Panc1 (cell line): ENCODE results near the gene ITK. TPM values are rescaled to one million over a fixed set of nuclear protein-coding genes. Genes with fewer than 3 reads are reported as not detected.

Experiments
- ATAC-seq: fragments of 200-7000 bp; cut with Tn5 transposase; 2 replicates; pipeline ENCODE4 v1.9.1; 2020; ENCODE audit warnings: mild to moderate bottlenecking, moderate library complexity
- BruUV-seq: library from RNA; stranded (reverse); fragments of 400-500 nt; replicated peaks from 2 replicates; lab custom pipeline; 2021; lab: Mats Ljungman, UMichigan
- CTCF ChIA-PET: fragments of 300-600 bp; sonication (Branson Sonifier 250); formaldehyde crosslinking; loops from one replicate; lab custom pipeline; 2022; ENCODE audit warnings: antibody characterized with exemption; lab: Charles Lee
- POLR2A ChIA-PET: fragments of 300-600 bp; sonication (Branson Sonifier 250); formaldehyde crosslinking; loops from one replicate; lab custom pipeline; 2022; ENCODE audit warnings: antibody characterized with exemption; lab: Charles Lee
- DNase-seq: peaks from one replicate; pipeline ENCODE4 v3.0.0-alpha.2; 2010; ENCODE audit warnings: low read depth, low spot score
- H3K27ac ChIP-seq: 2 replicates; pipeline ENCODE4 v1.5.1; 2011; ENCODE audit warnings: mild to moderate bottlenecking, low read length, inconsistent platforms
- H3K27me3 ChIP-seq: fragments of 200-500 bp; sonication (Bioruptor generic); 2 replicates; pipeline ENCODE4 v1.6.0; 2014; ENCODE audit warnings: low read length, inconsistent platforms; ENCODE audit not compliant: control insufficient read depth, insufficient read depth
- H3K36me3 ChIP-seq: fragments of 200-500 bp; sonication (Bioruptor generic); 2 replicates; pipeline ENCODE4 v1.5.1; 2014; ENCODE audit warnings: inconsistent platforms, mild to moderate bottlenecking, low read length, moderate library complexity; ENCODE audit not compliant: control insufficient read depth, insufficient read depth
- H3K4me1 ChIP-seq: 2 replicates; pipeline ENCODE4 v1.5.1; 2011; ENCODE audit warnings: inconsistent platforms, mild to moderate bottlenecking, low read length, moderate library complexity; ENCODE audit not compliant: control insufficient read depth, insufficient read depth
- H3K4me3 ChIP-seq, 2 experiments: 2 replicates each; pipeline ENCODE4 v1.5.1; 2011 to 2012; ENCODE audit warnings: low read depth in 2 of 2, low read length in 2 of 2, mild to moderate bottlenecking in 2 of 2, inconsistent platforms in 1 of 2, moderate library complexity in 1 of 2
- H3K9me3 ChIP-seq: fragments of 200-500 bp; sonication (Bioruptor generic); 2 replicates; pipeline ENCODE4 v1.5.1; 2014; ENCODE audit warnings: low read depth, mild to moderate bottlenecking, inconsistent platforms, low read length, moderate library complexity; ENCODE audit not compliant: control insufficient read depth, insufficient read depth
- POLR2AphosphoS5 ChIP-seq: IDR thresholded peaks from 2 replicates; pipeline ENCODE4 v1.6.1; 2012; ENCODE audit warnings: mild to moderate bottlenecking, low read depth, low read length, moderate library complexity
- SIN3A ChIP-seq: IDR thresholded peaks from 2 replicates; pipeline ENCODE4 v1.6.1; 2012; ENCODE audit warnings: low read depth, mild to moderate bottlenecking, low read length, moderate library complexity, borderline replicate concordance; ENCODE audit not compliant: insufficient read depth
- TCF7L2 ChIP-seq: IDR thresholded peaks from 2 replicates; pipeline ENCODE4 v1.6.1; 2011; ENCODE audit warnings: mild to moderate bottlenecking, low read depth, low read length, inconsistent platforms
- in situ Hi-C: cut with HindIII; loops from 2 replicates; pipeline ENCODE4 v1.10.0; 2016; ENCODE audit warnings: low sequenced_read_pairs, low pct_unique_long_range_greater_than_20kb
- intact Hi-C: fragments of 100-400 bp; cut with micrococcal nuclease; formaldehyde crosslinking; loops from one replicate; pipeline ENCODE4 v1.10.0; 2022; ENCODE audit not compliant: unreplicated experiment
- total RNA-seq: library from RNA; stranded (reverse); gene quantifications from one replicate; pipeline ENCODE4 v1.2.1, GENCODE V29; 2021; ENCODE audit not compliant: unreplicated experiment
- TF ChIP-seq, protein P1 (sequence below), 2 experiments: IDR thresholded peaks; 2 replicates each; pipeline ENCODE4 v1.6.1; 2011 to 2012; ENCODE audit warnings: low read depth in 2 of 2, control low read depth in 1 of 2, low read length in 1 of 2, mild to moderate bottlenecking in 1 of 2, moderate library complexity in 1 of 2; ENCODE audit not compliant: insufficient read depth in 1 of 2
- TF ChIP-seq, protein P2 (sequence below): fragments of 450-650 bp; IDR thresholded peaks from 2 replicates; pipeline ENCODE4 v1.5.1; 2017; ENCODE audit warnings: mild to moderate bottlenecking

The ITK gene
- total RNA-seq, 1 experiment from 2014 or later = 0.26 TPM

DNA sequence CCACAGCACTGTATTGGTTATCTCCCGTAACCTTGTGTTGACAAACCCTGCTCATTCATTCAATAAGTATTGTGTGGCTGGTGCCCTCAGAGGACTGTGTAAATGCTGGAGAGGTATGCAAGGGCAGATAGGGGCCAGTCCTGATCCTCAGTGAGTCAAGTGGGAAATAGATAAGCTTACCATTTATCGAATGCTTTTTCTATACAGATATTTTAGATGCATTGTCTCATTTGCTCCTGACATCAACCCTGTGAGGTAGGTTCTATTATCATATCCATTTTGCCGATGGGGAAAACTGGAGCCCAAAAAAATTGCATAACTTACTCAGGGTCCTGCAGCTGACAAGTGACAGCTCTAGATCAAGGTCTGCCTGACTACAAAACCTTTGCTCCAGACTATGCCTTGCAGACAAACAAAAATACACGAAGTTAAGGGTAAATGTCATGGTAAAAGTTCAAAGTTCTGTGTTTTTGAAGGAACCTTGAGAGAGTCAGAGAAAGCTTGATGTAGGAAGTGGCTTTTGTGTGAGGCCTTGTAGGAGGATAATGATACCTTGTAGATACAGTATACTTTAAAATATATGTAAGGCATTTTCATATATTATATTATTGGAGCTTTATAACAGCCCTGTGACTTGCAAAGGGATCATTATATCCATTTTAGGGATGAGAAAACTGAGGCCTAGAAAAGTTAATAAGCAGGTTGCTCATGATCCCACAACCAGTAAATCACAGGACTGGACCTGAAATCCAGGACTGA lies 107.9 kb downstream of the ITK start:
- Histone ChIP-seq H3K36me3 (no peaks in the 10 kb centered on the region), H3K27me3 (peaks cover 2% of the 10 kb centered on the region), H3K4me3 (no peak overlapping the region), H3K4me1 (no peaks in the 10 kb centered on the region), H3K9me3 (no peaks in the 10 kb centered on the region), H3K27ac (no peak overlapping the region)
- ATAC-seq = no peak
- TF ChIP-seq SIN3A = no peak
- TF ChIP-seq, protein P1, sequence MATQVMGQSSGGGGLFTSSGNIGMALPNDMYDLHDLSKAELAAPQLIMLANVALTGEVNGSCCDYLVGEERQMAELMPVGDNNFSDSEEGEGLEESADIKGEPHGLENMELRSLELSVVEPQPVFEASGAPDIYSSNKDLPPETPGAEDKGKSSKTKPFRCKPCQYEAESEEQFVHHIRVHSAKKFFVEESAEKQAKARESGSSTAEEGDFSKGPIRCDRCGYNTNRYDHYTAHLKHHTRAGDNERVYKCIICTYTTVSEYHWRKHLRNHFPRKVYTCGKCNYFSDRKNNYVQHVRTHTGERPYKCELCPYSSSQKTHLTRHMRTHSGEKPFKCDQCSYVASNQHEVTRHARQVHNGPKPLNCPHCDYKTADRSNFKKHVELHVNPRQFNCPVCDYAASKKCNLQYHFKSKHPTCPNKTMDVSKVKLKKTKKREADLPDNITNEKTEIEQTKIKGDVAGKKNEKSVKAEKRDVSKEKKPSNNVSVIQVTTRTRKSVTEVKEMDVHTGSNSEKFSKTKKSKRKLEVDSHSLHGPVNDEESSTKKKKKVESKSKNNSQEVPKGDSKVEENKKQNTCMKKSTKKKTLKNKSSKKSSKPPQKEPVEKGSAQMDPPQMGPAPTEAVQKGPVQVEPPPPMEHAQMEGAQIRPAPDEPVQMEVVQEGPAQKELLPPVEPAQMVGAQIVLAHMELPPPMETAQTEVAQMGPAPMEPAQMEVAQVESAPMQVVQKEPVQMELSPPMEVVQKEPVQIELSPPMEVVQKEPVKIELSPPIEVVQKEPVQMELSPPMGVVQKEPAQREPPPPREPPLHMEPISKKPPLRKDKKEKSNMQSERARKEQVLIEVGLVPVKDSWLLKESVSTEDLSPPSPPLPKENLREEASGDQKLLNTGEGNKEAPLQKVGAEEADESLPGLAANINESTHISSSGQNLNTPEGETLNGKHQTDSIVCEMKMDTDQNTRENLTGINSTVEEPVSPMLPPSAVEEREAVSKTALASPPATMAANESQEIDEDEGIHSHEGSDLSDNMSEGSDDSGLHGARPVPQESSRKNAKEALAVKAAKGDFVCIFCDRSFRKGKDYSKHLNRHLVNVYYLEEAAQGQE (IDR thresholded peaks at IDR 0.05; ENCODE audit: insufficient read depth in 1 of 2, low read depth in 2 of 2, low read length in 1 of 2) = no peak
- no peak for TF ChIP-seq POLR2AphosphoS5
- TF ChIP-seq, protein P2, sequence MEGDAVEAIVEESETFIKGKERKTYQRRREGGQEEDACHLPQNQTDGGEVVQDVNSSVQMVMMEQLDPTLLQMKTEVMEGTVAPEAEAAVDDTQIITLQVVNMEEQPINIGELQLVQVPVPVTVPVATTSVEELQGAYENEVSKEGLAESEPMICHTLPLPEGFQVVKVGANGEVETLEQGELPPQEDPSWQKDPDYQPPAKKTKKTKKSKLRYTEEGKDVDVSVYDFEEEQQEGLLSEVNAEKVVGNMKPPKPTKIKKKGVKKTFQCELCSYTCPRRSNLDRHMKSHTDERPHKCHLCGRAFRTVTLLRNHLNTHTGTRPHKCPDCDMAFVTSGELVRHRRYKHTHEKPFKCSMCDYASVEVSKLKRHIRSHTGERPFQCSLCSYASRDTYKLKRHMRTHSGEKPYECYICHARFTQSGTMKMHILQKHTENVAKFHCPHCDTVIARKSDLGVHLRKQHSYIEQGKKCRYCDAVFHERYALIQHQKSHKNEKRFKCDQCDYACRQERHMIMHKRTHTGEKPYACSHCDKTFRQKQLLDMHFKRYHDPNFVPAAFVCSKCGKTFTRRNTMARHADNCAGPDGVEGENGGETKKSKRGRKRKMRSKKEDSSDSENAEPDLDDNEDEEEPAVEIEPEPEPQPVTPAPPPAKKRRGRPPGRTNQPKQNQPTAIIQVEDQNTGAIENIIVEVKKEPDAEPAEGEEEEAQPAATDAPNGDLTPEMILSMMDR = no peak
- no peak for TF ChIP-seq TCF7L2
- in situ Hi-C loops (no loop called here), intact Hi-C loops (no loop called here)
- DNase-seq = no peak
- ChIA-PET CTCF (no interaction called here), POLR2A (no interaction called here)
- BruUV-seq = no TSS peak

DNA sequence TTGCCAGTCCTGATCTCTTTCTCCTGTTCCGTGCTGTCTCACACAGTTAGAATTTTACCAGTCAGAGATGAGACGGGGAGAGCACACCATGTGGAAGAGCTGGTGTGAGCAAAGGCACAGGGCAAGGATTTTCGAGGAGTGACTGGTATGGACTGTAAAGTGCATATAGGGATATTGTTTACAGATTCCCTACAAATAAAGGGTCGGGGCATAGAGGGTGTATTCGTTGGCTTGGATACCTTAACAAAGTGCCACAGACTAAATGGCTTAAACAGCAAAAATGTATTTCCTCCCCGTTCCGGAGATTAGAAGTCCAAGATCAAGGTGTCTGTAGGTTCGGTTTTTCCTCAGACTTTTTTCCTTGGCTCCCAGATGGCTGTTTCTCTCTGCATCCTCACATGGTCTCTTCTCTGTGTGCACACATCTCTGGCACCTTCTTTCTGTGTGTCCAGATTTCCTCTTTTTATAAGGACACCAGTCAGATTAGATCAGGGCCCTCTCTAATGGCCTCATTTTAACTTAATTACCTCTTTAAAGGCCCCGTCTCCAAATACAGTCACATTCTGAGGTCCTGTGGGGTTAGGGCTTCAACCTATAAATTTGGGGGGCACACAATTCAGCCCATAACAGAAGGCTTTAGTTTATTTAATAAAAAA lies 108.7 kb downstream of the ITK start:
- Histone ChIP-seq H3K9me3 (no peaks in the 10 kb centered on the region), H3K4me3 (no peak overlapping the region), H3K36me3 (no peaks in the 10 kb centered on the region), H3K4me1 (no peaks in the 10 kb centered on the region), H3K27me3 (peaks cover 2% of the 10 kb centered on the region), H3K27ac (no peak overlapping the region)
- CTCF ChIA-PET = no interaction called here
- intact Hi-C loops = no loop called here
- no peak for DNase-seq
- TF ChIP-seq, protein P2 = no peak
- no peak for TF ChIP-seq POLR2AphosphoS5
- TF ChIP-seq SIN3A = no peak
- TF ChIP-seq, protein P1 (IDR thresholded peaks at IDR 0.05; ENCODE audit: insufficient read depth in 1 of 2, low read depth in 2 of 2, low read length in 1 of 2) = no peak
- TF ChIP-seq TCF7L2 = no peak
- in situ Hi-C loops = no loop called here
- no peak for ATAC-seq
- BruUV-seq = no TSS peak
- POLR2A ChIA-PET = no interaction called here
